ENCODE data around the gene VPS35. TPM values are rescaled to one million over a fixed set of nuclear protein-coding genes. Genes with fewer than 3 reads are reported as not detected.
"Not testable (repeated sequence)": the region's sequence is repeated elsewhere in the genome, so short reads cannot be mapped to it uniquely, and the experiment has no call there.

Gene VPS35
- total and polyA plus RNA-seq, 8 donors = 6.6 to 49.9 (median 30.9) TPM

GRCh38 chr16:46688101-46688653 lies 801 bp downstream of the VPS35 start:
- Histone ChIP-seq H3K9me3 (no peaks in the 10 kb centered on the region), H3K27me3 (no peaks in the 10 kb centered on the region), H3K36me3 (no peaks in the 10 kb centered on the region), H3K4me3 (peak overlapping the region; percentile 63 to 88 (median 74)), H3K4me1 (peaks cover 5 to 31% (median 23%) of the 10 kb centered on the region in 3 donors), H3K27ac (peak overlapping the region; percentile 86 to 87 (median 86))
- no peak for FAIRE-seq
- TF ChIP-seq CTCF (IDR thresholded peaks at IDR 0.05) = no peak
- intact Hi-C loops (cut with DNase I) = no loop called here
- WGBS, 2 donors = 1% methylated on average over 14 of the region's 14 CpGs
- DNase-seq = peak in 1 of 6 donors; percentile 45
- ATAC-seq = peak in 3 of 4 donors; percentile 1 to 8 (median 7)

- no peaks in the 10 kb centered on the region for H3K36me3 ChIP-seq
- H3K27ac ChIP-seq = no peak overlapping the region
- H3K9me3 ChIP-seq = no peaks in the 10 kb centered on the region
- no peak for FAIRE-seq
- WGBS, 2 donors = 68 to 72% methylated on average over 9 of the region's 9 CpGs
- intact Hi-C loops (cut with DNase I) = no loop called here
- no peak for ATAC-seq
- peaks cover 5 to 31% (median 23%) of the 10 kb centered on the region in 3 donors for H3K4me1 ChIP-seq
- no peaks in the 10 kb centered on the region for H3K27me3 ChIP-seq
- peak overlapping the region in 2 of 4 donors; percentile 82 to 88 for H3K4me3 ChIP-seq
- no peak for TF ChIP-seq CTCF (IDR thresholded peaks at IDR 0.05)
- DNase-seq = no peak
Measured at GRCh38 chr16:46687486-46687885, 1.5 kb downstream of the VPS35 start.

GRCh38 chr16:46686815-46687473 lies 2.0 kb downstream of the VPS35 start:
- H3K36me3 ChIP-seq = no peaks in the 10 kb centered on the region
- H3K4me1 ChIP-seq = peaks cover 5 to 31% (median 23%) of the 10 kb centered on the region in 3 donors
- no peak overlapping the region for H3K27ac ChIP-seq
- DNase-seq (no peak), FAIRE-seq (no peak), ATAC-seq (no peak)
- 32 to 33% methylated on average over 5 of the region's 5 CpGs for WGBS, 2 donors
- H3K4me3 ChIP-seq = no peak overlapping the region
- H3K9me3 ChIP-seq = no peaks in the 10 kb centered on the region
- H3K27me3 ChIP-seq = no peaks in the 10 kb centered on the region
- no peak for TF ChIP-seq CTCF (IDR thresholded peaks at IDR 0.05)
- intact Hi-C loops (cut with DNase I) = no loop called here

GRCh38 chr16:46681867-46682266 lies 7.1 kb downstream of the VPS35 start:
- H3K27me3 ChIP-seq; ATAC-seq; H3K4me3 ChIP-seq; FAIRE-seq; intact Hi-C loops (cut with DNase I); H3K9me3 ChIP-seq; DNase-seq; H3K27ac ChIP-seq: not testable (repeated sequence)
- Histone ChIP-seq H3K36me3 (peaks cover 0 to 16% (median 0%) of the 10 kb centered on the region in 3 donors), H3K4me1 (peaks cover 5 to 18% (median 12%) of the 10 kb centered on the region in 3 donors)
- WGBS, 2 donors = 35 to 38% methylated on average over 2 of the region's 2 CpGs

- WGBS, 2 donors = 96 to 97% methylated on average over 1 of the region's 1 CpG
- intact Hi-C loops (cut with DNase I); H3K4me1 ChIP-seq; H3K27ac ChIP-seq; ATAC-seq; H3K4me3 ChIP-seq; H3K9me3 ChIP-seq; FAIRE-seq; H3K27me3 ChIP-seq; DNase-seq: not testable (repeated sequence)
- H3K36me3 ChIP-seq = peaks cover 0 to 34% (median 4%) of the 10 kb centered on the region in 3 donors
Measured at GRCh38 chr16:46677943-46678342, 11.0 kb downstream of the VPS35 start.
